A204.1 (cell line): ENCODE results near the gene COMMD2.

ENCODE experiments used
- FAIRE-seq: peaks from 2 replicates; lab custom pipeline; 2012; peaks lifted over from hg19 to GRCh38; lab: Jason Lieb, UNC

Gene COMMD2

DNA sequence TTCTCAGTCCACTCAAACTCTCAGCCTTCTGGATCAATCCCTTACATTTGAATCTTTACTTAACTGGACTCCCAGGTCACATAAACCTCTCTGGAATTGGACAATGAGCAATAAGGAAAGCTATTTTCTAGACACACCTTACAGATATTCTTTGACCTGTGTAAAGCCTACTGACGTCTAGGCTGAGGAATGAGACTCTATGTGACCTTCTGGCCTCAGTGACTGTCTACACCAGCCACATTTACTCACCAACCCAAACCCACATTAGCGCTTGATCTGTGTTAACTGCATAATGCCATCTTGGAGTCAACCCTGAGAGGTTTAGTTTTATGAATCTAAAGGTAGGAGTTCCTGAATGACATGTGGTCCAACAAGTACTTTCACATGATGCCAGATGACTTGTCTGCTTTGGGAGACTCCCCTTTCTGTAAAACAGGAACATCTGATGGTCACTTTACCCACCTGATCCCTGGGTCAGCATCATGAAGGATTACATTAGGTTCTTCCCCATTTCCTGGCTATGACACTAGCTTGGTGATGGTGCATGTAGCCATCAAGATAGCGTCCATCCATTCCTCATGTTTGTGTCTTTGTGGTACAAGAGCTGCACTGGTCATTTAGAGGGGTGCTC lies 11.4 kb upstream of the COMMD2 start:
- FAIRE-seq = no peak

DNA sequence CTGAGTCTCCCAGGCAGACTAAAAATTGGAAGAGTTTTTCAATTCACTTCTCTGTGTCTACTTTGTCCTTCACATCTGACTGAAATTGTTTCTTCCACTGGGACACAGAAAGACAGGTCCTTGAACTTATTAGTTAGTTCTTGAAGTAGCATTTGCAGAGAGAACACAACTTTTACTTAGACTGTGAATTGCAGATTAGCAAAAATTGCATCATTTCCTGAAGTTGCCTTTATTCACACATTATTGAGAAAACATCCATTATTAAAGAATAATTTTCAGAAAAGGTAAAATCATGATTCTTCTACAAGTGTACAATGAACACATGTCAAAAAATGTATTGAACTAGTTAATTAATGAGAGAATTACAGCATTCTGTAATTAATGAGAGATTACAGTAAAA lies 1.4 kb upstream of the COMMD2 start:
- FAIRE-seq = no peak

DNA sequence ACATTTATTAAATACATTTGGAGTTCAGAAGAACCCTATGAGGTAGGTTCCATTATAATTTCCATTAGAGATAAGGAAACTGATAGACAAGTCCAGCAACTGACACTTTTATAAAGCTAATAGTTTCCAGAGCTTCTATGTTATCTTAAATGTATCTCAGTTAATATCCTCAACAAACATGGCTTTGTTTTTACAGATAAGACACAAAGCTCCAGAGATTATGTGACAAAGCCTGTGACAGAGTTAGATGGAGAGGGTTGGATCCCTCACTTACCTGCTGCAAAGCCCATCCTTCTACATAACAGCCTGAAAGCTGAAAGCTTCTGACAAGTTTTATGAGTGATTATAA lies 473 bp upstream of the COMMD2 start:
- FAIRE-seq = no peak

DNA sequence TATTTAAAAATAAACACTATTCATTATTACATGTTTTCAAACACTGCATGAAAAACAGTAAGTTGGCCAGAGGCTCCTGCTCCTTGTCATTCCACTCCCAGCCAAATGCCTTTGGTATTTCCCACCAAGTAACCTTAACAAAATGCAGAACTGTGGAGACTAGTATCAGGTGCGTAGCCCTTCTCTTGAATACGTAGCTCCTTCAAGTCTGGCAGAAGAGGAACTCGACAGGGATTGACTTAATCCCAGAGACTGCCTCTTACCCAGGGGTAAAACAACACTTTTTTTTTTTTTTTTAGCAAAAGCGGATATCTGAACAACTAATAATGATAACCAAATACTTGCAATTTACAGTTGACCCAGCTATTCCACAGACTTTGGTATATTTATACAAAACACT lies 738 bp downstream of the COMMD2 start:
- no peak for FAIRE-seq

DNA sequence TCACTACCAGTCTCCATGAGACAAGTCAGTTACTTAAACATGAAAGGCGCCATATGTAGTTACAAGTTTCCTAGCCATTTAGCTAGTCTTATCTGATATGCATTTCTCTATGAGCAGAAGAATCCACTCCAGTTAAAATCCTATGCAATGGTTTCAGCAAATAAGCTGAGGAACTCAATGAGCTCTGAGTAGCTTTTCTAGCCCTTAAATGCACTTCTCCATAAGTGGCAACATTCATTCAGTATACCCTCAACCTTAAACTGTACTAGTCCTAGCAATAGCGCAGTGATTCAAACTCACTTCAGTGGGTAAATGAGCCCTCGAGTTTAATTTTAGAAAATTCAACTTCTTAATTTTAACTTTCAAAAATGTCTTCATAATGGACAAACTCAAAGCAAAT lies 7.7 kb downstream of the COMMD2 start:
- no peak for FAIRE-seq

DNA sequence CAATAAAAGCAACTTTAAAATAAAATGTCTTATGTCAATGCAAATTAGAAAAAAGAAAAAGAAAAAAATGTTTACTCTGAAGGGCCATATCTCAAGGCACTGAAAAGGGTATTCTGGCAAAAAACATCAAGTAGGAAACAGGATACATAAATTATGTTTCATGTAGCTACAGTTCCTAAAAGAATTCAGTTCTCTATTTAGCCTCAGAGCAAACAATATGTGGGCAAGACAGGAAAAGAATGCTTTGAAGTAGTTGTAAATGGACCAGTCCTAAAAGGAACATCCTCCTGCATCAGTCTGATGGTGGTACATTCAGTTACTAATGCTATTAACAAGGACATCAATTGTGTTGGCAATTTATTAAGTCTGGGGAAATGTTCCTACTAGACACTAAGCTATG lies 8.1 kb downstream of the COMMD2 start:
- no peak for FAIRE-seq

DNA sequence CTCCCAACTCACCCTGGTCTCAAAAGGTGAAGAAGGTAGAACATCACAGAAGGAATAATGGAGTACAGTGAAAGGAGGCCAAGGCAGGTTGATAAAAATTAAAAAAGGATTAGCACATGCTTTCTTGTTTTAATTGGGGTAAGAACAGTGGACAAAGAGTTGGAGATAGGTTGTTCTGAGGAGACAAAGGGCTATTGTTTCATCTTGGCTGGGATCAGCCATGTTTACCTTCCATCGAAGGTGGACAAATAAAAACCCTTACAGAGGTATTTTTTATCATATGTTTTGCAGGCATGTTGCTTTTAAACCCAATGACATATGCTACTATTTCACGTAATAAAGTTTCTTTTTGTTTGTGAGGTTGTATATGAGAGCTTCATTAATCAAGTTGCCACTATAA lies 12.9 kb downstream of the COMMD2 start:
- no peak for FAIRE-seq

DNA sequence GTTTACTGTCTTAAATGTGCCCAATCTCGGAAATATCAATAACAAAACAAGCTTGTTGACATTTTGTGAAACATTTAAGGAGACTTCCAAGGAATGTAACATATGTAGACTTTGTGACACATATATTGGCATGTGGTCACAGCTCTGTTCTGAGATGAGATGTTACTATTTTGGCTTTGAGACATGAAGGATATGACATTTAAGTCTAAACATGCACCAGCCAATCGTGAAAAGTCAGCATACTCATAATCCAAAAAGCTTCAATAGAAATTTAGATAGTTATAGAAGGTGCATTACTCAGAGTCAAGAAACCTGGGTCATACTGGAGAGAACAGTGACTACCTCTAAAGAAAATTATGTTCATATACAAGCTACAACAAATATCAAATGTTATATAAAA lies 13.4 kb downstream of the COMMD2 start:
- FAIRE-seq = no peak

DNA sequence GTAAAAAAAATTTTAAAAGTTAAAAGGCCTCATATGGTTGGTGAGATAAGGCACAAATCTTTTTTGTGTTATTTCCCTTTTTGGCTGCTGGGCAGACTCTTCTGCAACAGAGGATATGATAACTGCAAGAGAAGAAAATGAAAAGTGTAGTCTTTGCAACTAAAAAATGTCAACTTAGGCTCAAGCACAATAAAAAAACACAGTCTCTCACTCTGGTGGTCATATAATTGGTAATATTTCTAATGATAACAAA lies 15.4 kb downstream of the COMMD2 start:
- no peak for FAIRE-seq

DNA sequence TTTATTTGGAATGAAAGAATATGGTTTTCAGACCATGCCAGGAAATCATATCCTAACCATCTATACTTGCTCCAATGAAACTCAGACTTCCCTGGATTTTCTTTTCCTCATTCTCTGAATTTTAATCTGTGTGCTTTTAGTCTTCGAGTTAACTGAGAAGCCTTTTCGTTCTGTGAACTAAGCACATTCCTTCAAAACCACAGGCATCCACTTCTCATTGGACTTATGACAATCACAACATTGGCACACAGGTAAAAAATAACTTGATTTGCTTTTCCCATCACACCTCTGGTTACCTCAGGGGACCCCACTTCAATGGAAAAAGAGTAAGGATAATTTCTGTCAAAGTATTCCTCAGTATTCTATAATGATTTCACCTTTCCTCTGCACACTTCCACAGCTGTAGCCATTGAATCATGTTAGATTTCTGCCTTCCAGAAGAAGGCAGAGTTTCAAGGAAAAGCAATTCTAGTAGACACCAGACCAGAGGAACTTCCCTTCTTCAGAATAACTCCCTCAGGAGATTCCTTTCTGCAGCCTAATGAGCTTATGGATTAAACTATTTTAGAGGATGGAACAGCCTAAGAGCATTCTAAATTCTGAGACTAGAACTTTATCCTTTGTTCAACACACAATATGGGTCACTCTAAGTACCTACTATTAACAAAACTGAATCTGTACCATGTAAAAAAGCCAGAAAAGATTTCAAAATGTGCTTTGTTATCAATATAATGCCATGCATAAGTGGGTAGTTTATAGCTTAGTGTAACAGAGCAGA lies 15.9 kb downstream of the COMMD2 start:
- FAIRE-seq = no peak

DNA sequence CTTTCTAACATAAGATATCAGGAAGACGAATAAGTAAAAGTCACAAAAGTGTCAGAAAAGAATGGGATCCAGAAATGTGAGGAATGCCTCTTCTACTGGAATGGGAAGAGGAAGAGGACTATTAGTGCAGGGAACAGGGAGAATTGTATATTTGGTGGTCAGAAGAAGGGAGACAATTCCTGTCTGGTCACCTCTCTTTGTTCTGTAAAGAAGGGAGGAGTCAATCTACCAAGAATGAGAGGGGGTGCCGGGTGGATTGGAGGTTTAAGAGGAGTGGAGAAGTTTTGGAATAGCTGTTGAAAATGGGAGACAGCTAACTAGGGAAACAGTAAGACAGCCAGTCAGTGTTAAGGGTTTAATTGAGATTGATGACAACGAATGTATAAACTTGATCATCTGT lies 20.1 kb downstream of the COMMD2 start:
- FAIRE-seq = no peak

DNA sequence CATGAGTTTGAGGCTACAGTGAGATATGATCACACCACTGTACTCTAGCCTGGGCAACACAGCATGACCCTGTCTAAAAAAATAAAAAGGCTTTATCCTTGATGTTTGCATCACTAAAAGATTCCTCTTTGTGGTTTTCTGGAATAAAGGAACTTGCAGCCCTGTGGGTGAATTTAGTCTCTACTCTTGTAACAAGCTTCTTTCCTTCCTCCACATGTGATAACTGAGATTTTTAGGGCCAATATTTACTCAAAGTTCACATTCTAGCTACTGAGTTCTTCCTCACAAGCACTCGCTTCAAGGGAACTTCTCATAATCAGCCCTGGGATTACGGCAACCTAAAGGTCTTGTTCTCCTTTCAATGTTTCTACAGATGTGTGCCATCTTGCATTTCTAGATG lies 24.6 kb downstream of the COMMD2 start:
- FAIRE-seq = no peak

DNA sequence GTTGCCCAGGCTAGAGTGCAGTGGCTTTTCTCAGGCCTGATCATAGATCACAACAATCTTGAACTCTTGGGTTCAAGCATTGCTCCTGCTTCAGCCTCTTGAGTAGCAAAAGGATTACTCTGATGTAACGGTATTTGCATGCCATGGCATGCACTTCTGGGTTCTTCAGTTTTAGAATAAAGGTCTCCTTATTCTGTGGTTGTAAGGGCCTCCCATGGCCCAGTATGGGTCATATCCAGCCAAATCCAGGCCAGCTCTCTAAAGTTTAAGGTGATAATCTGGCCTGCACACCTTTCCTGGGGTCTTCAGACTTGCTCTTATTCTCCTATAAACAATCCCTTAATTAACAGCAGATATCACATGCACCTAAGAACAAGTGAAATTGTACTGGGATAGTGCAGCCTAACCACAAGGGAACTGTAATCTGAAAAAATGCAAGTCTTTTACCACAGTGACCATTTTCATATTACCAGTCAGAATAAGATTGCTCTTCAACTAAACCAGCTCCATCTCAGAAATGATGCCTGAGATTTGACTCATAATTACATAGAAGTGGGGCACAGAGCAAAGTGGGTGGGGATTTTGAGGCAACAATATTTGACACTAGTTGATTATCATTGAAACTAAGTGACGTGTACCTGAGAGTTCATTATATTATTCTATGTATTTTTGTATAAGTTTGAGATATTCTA lies 25.4 kb downstream of the COMMD2 start:
- no peak for FAIRE-seq

DNA sequence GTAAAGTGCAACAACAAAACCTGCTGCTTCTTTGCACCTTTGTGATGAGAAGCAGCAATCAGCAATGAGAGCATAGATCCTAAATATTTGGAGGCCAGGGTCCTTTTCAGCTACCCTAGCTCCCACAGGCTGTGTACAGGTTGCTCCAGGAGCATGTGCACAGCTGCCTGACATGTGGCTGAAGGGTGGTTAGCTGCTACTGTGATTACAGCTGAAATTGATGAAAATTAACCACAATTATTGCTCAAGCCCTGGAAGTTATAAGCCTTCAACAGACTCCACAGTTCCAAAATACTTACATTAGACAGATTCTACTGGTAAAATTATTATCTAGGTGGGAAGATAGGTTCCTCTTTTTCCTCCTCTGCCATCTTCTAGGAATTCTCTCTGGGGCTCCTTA lies 28.5 kb downstream of the COMMD2 start:
- FAIRE-seq = no peak

DNA sequence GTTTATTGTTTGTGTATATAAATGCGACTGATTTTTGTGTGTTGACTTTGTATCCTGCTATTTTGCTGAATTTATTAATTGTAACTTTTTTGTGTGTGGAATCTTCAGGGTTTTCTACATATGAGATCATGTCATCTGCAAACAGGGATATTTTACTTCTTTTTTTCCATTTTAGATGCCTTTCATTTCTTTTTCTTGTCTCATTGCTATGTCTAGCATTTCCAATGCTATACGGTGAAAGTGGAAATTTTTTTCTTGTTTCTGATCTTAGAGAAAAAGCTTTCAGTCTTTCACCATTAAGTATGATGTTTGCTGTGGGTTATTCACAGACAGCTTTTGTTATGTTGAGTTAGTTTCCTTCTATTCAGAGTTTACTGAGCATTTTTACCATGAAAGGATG lies 31.4 kb downstream of the COMMD2 start:
- FAIRE-seq = peak; percentile 9

DNA sequence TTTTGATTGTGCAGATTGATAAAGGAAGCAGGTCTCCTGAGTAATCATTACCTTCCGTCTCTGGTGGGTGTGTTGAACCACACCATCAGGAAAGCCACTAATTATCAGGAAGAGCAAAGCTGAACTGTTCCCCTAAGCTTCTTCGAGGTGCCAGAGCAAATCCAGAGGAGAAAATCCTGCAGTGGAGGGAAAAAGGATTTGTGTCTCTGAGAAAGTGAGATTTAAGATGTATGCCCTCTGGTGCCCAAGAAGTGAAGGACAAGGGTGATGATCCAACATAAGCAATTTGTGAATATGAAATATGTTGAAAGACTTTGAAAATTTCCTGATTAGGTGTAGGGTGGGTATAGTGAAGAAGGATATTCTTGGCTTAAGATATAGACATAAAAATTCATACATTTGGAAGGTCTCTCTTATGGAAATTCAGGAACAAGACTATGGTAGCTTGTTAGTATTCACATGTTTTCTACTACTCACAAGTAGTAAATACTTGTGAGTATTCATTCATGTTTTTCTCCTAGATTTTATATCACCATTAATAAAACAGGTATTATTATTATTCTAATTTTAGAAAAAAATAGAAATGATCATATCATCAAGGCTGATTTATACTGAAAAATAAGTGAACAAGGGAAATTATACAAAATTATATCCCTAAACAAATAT lies 34.8 kb downstream of the COMMD2 start:
- FAIRE-seq = peak; percentile 96

DNA sequence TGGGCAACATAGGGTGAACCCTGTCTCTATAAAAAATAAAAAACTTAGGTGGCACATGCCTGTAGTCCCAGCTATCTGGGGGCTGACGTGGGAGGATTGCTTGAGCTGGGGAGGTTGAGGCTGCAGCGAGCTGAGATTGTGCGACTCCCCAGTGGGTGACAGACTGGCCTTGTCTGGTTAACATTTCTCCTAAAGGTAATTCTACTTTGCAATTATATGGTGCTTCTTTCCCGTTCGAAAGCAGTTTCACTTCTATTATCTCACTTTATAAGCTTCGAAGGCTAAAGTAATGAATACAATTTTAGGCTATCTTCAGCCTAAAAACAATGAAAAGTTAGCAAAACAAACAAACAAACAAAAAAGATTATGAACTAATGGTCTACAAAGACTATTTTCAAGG lies 35.3 kb downstream of the COMMD2 start:
- FAIRE-seq = no peak

DNA sequence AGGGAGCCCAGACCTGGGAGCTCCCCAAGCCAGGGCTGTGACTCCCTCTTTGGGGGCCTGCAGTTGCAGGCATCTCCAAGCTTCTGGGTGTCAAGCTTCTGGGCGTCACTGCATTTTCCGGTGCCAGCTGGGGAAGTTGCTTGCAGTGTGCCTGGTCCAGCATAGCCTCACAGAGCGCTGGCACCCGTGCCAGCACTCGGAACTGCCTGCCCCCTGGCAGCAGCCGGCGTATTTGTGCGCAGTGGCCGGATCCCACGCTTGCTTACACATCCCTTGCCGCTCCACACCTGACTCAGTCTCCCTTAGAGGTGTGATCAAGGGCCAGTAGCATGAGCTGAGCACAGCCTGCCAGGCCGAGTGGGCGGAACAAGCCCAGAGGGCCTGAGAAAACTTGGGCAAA lies 37.0 kb downstream of the COMMD2 start:
- FAIRE-seq = no peak

DNA sequence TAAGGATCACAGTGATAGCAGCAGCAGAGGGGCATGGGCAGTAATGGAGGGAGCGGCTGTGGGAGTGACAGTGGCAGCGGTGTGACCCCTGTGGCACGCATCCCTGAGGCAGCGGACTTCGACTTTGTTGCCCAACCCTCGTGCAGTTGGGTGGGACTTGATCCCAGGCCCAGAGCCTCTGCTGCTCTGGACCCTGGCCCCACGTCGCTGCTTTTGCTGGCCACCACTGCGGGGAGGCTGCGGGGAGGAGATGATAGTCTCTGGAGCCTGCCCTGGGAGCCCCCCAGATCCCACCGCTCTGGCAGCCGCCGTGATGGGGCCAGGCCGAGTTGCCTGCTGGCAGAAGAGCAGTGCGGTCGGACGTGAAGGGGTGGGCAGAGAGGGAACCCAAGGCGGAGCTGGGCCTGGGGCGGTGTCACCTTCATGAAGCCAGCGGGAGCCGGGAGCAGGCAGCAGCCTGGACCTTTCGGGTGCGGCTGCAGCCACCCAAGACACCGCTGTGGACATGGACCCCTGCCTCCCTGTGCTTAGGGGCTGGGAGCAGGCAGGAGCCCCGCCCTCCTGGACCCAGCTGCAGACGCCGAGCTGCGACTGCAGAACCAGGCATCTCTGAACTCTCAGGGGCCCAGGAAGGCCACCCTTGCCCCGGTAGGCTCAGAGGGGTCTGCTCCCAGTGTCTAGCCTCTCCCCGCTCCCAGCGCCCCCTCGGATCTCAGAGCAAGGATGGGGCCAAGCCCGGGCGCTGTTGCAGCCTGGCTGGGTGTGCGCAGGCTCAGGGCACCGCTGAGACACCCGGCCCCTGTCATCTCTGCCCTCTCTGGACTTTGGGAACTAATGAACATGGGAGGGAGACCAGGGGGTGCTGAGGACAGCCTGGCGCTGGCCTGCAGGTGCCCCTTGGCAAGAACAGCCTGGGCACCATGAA lies 38.3 kb downstream of the COMMD2 start:
- no peak for FAIRE-seq

DNA sequence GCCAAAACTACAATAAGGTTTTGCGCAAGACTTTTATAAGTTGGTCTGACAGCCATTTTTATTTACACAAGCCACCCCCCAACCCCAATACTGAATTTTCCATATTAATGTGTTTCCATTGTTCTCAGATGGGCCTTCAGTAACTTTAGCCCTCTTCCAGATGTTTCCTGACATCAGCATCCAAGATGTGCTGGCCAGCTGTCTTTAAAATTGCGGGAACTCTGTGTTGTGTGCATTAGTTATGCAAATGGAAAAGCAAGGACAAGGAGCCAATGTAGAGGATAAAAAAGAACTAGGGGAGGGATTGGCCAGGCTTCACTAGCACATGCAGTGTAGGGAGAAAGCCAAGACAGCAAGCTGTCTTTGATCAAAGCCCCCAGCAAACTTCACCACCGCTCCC lies 45.4 kb downstream of the COMMD2 start:
- no peak for FAIRE-seq

DNA sequence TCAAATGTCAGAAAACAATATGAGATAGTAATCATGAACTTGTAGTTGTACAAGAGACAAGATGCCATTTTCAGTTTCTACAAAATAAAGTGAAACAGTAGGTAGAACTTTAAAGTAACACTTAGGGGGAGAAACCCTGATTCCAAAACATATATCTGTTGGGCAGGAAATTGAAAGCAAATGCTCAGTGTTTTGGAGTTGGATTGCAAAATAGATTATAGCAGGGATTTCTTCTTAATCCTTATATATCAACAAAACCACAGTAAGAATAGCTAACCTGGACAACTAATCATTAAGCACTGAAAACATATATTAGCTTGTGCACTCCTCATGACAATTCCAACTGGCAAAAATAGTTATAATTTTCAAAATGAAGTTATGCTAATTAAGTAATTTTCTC lies 46.9 kb downstream of the COMMD2 start:
- FAIRE-seq = no peak

DNA sequence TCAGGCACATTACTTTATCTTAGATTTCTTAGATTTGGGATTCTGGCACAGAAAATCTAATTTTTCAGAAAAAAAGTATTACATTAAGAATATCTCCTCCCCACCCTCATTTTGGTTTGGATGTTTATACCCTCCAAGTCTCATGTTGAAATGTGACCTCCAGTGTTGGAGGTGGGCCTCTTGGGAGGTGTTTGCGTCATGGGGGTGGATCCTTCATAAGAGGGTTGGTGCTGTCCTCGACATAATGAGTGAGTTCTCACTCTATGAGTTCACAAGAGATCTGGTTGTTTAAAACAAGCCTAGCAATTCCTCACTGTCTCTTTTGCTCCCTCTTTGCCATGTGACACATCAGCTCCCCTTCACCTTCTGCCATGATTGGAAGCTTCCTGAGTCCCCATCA lies 48.8 kb downstream of the COMMD2 start:
- FAIRE-seq = no peak
